GM19193 (cell line): ENCODE measurements around the gene KPNA6.

Experiments
- POLR2A ChIP-seq: IDR thresholded peaks from 4 replicates; pipeline ENCODE4 v1.6.1; 2011; ENCODE audit not compliant: insufficient read depth, insufficient read length; ENCODE audit errors: extremely low read depth

The KPNA6 gene

GRCh38 chr1:32195972-32196823 lies 88.3 kb downstream of the KPNA6 start:
- TF ChIP-seq POLR2A = no peak

GRCh38 chr1:32197074-32197473 lies 89.2 kb downstream of the KPNA6 start:
- TF ChIP-seq POLR2A = peak; percentile 13

GRCh38 chr1:32197837-32198236 lies 90.0 kb downstream of the KPNA6 start:
- TF ChIP-seq POLR2A = no peak

- no peak for TF ChIP-seq POLR2A
Observed at GRCh38 chr1:32198237-32199042, 90.6 kb downstream of the KPNA6 start.

GRCh38 chr1:32199043-32199716 lies 91.3 kb downstream of the KPNA6 start:
- TF ChIP-seq POLR2A = no peak

GRCh38 chr1:32199717-32200072 lies 91.8 kb downstream of the KPNA6 start:
- TF ChIP-seq POLR2A = no peak

- TF ChIP-seq POLR2A = no peak
Observed at GRCh38 chr1:32200226-32201010, 92.6 kb downstream of the KPNA6 start, which contains the start of gene CCDC28B. TSS of gene CCDC28B (plus strand) at chr1:32200595. CDS start at chr1:32201936, 1,341 bp downstream.

GRCh38 chr1:32201011-32201855 lies 93.4 kb downstream of the KPNA6 start:
- TF ChIP-seq POLR2A = peak; percentile 12

- no peak for TF ChIP-seq POLR2A
Observed at GRCh38 chr1:32204943-32205361, 97.1 kb downstream of the KPNA6 start.

GRCh38 chr1:32205401-32206370 lies 97.8 kb downstream of the KPNA6 start, which contains the start of gene IQCC:
TSS of gene IQCC (plus strand) at chr1:32205671. CDS start at chr1:32205682, 11 bp downstream.
- TF ChIP-seq POLR2A = peak; percentile 73

- TF ChIP-seq POLR2A = no peak
Observed at GRCh38 chr1:32208469-32208868, 100.6 kb downstream of the KPNA6 start.

GRCh38 chr1:32208891-32209328 lies 101.1 kb downstream of the KPNA6 start, which contains the start of gene DCDC2B:
TSS of gene DCDC2B (plus strand) at chr1:32209089. CDS start at chr1:32209094, 5 bp downstream.
- TF ChIP-seq POLR2A = no peak
